GM18907 (cell line): ENCODE results near the gene ZCWPW2.

Source experiments
- ATAC-seq: cut with Tn5 transposase; IDR thresholded peaks from one replicate; pipeline ENCODE4 v1.9.1; 2021; ENCODE audit warnings: mild to moderate bottlenecking, moderate library complexity; ENCODE audit not compliant: unreplicated experiment

Gene ZCWPW2

DNA sequence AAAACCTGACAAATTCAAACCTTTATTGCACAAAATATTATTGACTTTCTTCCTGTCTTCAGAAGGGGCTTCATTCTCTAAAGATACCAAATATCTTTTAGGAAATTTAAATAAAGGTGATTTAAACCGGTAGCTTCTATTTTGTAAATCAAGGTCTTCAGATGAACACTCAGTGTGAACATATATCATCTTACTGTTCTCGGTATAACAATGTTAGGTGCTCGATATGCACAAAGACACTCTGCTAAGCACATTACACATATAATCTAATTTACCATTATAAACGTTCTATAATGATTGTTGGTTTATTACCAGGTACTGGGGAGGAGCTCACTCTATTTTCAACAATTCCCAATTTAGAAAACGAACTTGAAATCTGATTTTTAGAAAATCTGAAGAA, 225.5 kb downstream of the ZCWPW2 start:
- ATAC-seq: no peak

DNA sequence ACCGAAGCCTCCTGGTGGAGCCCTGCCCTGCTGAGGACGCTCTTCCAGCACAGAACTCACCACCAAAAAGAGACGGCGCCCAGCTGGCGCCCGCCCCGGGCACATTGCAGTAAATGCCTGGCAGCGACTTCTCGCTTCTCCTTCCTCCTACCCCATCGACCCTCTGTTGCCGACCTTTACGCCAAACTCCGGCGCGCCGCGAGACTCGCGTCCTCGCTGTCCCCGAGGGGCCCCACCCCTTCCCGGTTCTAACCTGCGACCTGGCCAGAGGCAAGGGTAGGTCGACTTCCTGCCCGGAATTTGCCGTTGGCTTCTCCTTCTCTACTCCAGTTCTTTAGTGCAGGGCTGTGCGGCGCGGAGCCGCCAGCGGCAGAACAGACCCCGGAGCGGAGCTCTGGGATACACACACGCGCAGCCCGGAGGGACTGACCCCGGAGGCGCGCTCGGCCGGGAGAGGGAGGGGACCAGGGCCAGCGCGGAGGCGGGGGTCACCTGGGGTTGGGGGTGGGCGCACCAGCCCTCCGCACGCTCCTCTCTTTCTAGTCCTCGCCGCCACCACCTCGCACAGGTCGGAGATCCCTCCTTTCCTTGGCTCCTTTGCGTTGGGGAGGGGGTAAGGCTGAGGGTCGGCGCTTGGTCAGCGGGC, 226.7 kb downstream of the ZCWPW2 start:
- ATAC-seq: no peak
